Cardiac muscle cell (in vitro differentiated cells and primary cell): Measurements from ENCODE around the gene ACTL7A. TPM values are rescaled to one million over a fixed set of nuclear protein-coding genes. Genes with fewer than 3 reads are reported as not detected.
"Not testable (repeated sequence)": the region's sequence is repeated elsewhere in the genome, so short reads cannot be mapped to it uniquely, and the experiment has no call there.

ENCODE experiments used
- DNase-seq, 2 donors: peaks; one replicate each; pipeline versions ENCODE4 v3.0.0 to v3.0.0-alpha.2; 2010 to 2017; ENCODE audit warnings: low read depth in 1 of 2, low spot score in 1 of 2
- H3K27ac ChIP-seq: fragments of 200-600 bp; sonication (generic); 2 replicates; pipeline ENCODE4 v1.5.1; 2016
- H3K27me3 ChIP-seq: fragments of 200-600 bp; sonication (generic); 2 replicates; pipeline ENCODE4 v1.6.0; 2016; ENCODE audit warnings: control low read depth
- H3K36me3 ChIP-seq: fragments of 200-600 bp; sonication (generic); 2 replicates; pipeline ENCODE4 v1.5.1; 2016; ENCODE audit warnings: control low read depth
- H3K4me1 ChIP-seq: fragments of 200-600 bp; sonication (generic); 2 replicates; pipeline ENCODE4 v1.8.1; 2017; ENCODE audit warnings: low read depth, mild to moderate bottlenecking, mixed run types
- H3K4me3 ChIP-seq: fragments of 200-600 bp; sonication (generic); 2 replicates; pipeline ENCODE4 v1.5.1; 2016; ENCODE audit warnings: mild to moderate bottlenecking
- H3K9me3 ChIP-seq: fragments of 200-600 bp; sonication (generic); 2 replicates; pipeline ENCODE4 v1.5.1; 2017; ENCODE audit warnings: low read depth, mild to moderate bottlenecking, control low read depth
- polyA plus RNA-seq: library from polyadenylated mRNA; unstranded; fragments of >200 nt; fragmentation: Nextera tagmentation; extraction: Ambion mirVana; gene quantifications from 2 replicates; pipeline ENCODE4 v1.2.1, GENCODE V29; 2016
- total RNA-seq: library from RNA; depleted of rRNA; stranded (reverse); fragments of >200 nt; gene quantifications from 2 replicates; pipeline ENCODE4 v1.2.3, GENCODE V29; 2016
- TF ChIP-seq, protein P1 (sequence below): IDR thresholded peaks from 2 replicates; pipeline ENCODE4 v1.5.1; 2012; ENCODE audit warnings: low read depth, mild to moderate bottlenecking, low read length

ACTL7A gene
- total and polyA plus RNA-seq, 2 experiments from 2014 or later = not detected

GRCh38 chr9:108842610-108843295 is 19.3 kb upstream of the ACTL7A start:
- no peaks in the 10 kb centered on the region for H3K36me3 ChIP-seq
- no peak for DNase-seq
- TF ChIP-seq, protein P1, sequence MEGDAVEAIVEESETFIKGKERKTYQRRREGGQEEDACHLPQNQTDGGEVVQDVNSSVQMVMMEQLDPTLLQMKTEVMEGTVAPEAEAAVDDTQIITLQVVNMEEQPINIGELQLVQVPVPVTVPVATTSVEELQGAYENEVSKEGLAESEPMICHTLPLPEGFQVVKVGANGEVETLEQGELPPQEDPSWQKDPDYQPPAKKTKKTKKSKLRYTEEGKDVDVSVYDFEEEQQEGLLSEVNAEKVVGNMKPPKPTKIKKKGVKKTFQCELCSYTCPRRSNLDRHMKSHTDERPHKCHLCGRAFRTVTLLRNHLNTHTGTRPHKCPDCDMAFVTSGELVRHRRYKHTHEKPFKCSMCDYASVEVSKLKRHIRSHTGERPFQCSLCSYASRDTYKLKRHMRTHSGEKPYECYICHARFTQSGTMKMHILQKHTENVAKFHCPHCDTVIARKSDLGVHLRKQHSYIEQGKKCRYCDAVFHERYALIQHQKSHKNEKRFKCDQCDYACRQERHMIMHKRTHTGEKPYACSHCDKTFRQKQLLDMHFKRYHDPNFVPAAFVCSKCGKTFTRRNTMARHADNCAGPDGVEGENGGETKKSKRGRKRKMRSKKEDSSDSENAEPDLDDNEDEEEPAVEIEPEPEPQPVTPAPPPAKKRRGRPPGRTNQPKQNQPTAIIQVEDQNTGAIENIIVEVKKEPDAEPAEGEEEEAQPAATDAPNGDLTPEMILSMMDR = no peak
- no peaks in the 10 kb centered on the region for H3K9me3 ChIP-seq
- H3K4me3 ChIP-seq = no peak overlapping the region
- no peak overlapping the region for H3K27ac ChIP-seq
- no peaks in the 10 kb centered on the region for H3K27me3 ChIP-seq
- no peaks in the 10 kb centered on the region for H3K4me1 ChIP-seq

DNA sequence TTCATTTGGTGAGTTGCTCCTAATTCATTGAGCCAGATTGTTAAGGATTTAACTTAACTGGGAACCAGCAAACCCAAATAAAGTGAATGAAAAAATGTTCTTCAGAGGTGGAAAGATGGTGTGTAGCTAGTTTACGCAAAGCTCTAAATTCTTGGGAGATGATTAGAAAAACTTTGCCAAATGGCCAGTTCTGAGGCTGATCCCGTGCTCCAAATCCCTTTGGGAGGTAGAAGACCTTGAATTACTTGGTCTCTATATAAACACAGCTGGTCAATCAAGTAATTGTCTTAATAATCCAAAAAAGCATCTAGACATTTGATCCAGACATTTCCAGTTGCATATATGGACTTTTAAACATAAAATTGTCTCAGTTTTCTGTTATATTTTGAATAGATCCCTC is 17.7 kb upstream of the ACTL7A start:
- TF ChIP-seq, protein P1 = no peak
- no peaks in the 10 kb centered on the region for H3K36me3 ChIP-seq
- H3K27me3 ChIP-seq = no peaks in the 10 kb centered on the region
- no peak overlapping the region for H3K27ac ChIP-seq
- no peak for DNase-seq
- H3K4me1 ChIP-seq = no peaks in the 10 kb centered on the region
- H3K9me3 ChIP-seq = no peaks in the 10 kb centered on the region
- no peak overlapping the region for H3K4me3 ChIP-seq

GRCh38 chr9:108844856-108845255 is 17.2 kb upstream of the ACTL7A start:
- no peak for DNase-seq
- Histone ChIP-seq H3K27ac (no peak overlapping the region), H3K4me1 (no peaks in the 10 kb centered on the region), H3K36me3 (no peaks in the 10 kb centered on the region), H3K4me3 (no peak overlapping the region), H3K9me3 (no peaks in the 10 kb centered on the region), H3K27me3 (no peaks in the 10 kb centered on the region)
- TF ChIP-seq, protein P1 = no peak

GRCh38 chr9:108845507-108845906 is 16.6 kb upstream of the ACTL7A start:
- Histone ChIP-seq H3K27me3 (no peaks in the 10 kb centered on the region), H3K27ac (no peak overlapping the region), H3K36me3 (no peaks in the 10 kb centered on the region), H3K4me3 (no peak overlapping the region), H3K4me1 (no peaks in the 10 kb centered on the region), H3K9me3 (no peaks in the 10 kb centered on the region)
- TF ChIP-seq, protein P1 = no peak
- no peak for DNase-seq

DNA sequence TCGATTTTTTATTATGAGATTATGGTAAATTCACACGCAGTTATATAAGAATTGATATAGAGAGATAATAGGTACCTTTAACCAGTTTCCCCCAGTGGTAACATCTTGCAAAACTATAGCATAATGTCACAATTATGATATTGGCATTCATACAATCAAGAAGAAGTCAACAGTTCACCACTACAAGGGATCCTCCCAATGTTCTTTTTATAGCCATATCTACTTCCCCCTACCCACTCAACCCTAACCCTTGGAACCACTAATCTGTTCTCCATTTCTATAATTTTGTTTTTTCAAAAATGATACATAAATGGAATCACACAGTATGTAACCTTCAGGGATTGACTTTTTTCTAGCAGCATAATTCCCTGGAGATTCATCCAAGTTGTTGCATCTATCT is 16.1 kb upstream of the ACTL7A start:
- TF ChIP-seq, protein P1 = no peak
- Histone ChIP-seq H3K36me3 (no peaks in the 10 kb centered on the region), H3K27ac (no peak overlapping the region), H3K4me1 (no peaks in the 10 kb centered on the region), H3K4me3 (no peak overlapping the region), H3K27me3 (no peaks in the 10 kb centered on the region), H3K9me3 (no peaks in the 10 kb centered on the region)
- DNase-seq = no peak

DNA sequence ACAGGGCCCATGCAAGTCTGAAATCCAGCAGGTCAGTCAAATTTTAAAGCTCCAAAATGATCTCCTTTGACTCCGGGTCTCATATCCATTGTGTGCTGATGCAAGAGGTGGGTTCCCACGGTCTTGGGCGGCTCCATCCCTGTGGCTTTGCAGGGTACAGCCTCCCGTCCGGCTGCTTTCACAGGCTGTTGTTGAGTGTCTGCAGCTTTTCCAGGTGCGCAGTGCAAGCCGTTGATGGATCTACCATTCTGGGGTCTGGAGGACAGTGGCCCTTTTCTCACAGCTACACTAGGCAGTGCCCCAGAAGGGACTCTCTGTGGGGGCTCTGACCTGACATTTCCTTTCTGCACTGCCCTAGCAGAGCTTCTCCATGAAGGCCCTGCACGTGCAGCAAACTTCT is 13.8 kb upstream of the ACTL7A start:
- H3K9me3 ChIP-seq, DNase-seq, H3K4me3 ChIP-seq, H3K27me3 ChIP-seq, H3K4me1 ChIP-seq, H3K36me3 ChIP-seq, H3K27ac ChIP-seq: not testable (repeated sequence)
